Measurements from ENCODE around the gene CFAP107.

GRCh38 chr1:12809933-12810332 is 63.9 kb downstream of the CFAP107 start:
- TF ChIP-seq CTCF (IDR thresholded peaks at IDR 0.05; ENCODE audit: insufficient read depth, low read length) (no peak), POLR2AphosphoS5 (IDR thresholded peaks at IDR 0.05; ENCODE audit: low read depth) (no peak), REST (IDR thresholded peaks at IDR 0.05; ENCODE audit: insufficient replicate concordance, low read depth) (no peak), SPI1 (IDR thresholded peaks at IDR 0.05; ENCODE audit: borderline replicate concordance, low read depth) (no peak), GABPA (IDR thresholded peaks at IDR 0.05; ENCODE audit: low read depth) (no peak)
